ENCODE results near the gene ZC3H14. TPM values are rescaled to one million over a fixed set of nuclear protein-coding genes. Genes with fewer than 3 reads are reported as not detected.

Gene ZC3H14
- total and polyA plus RNA-seq, 4 donors, result 57.8 to 92.2 (median 74.9) TPM

DNA sequence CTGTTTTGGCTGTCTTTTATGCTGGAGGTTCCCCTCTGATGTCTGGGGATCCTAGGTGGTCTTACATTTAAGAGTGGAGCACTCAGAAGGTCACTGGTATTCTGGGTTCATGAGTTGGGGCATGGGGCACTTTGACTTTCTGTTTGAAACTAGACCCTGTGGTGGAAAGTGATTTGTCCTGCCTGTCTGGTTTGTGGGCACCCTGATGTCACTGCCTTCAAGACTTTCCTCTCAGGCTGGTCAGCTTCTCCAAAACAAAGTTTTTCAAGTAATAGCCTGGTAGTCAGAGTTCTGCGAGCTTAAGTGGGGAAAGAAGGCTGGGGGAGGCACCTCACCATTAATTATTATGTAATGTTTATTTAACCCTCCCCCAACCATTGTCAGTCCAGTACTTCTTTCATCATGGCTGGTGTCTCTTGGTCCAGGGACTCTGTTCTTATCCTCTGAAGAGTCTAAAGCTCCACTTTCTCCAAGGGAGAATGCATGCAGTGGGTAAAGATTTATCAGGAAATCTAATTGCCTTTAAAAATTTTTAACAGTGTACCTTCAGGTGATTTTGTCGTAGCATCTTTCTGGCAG lies 35.3 kb downstream of the ZC3H14 start:
- no peaks in the 10 kb centered on the region for H3K9me3 ChIP-seq (ENCODE audit: control insufficient read depth, insufficient read depth, low read length)
- WGBS (ENCODE audit: insufficient coverage), result no CpG with 5 or more reads among the region's 2 CpGs
- DNase-seq (ENCODE audit: low read depth in 4 of 6, low spot score in 6 of 6), result no peak
- H3K4me3 ChIP-seq (ENCODE audit: low read depth, low read length), result no peak overlapping the region
- H3K36me3 ChIP-seq (ENCODE audit: control insufficient read depth, insufficient read depth, low read length), result peaks cover 30% of the 10 kb centered on the region
- H3K4me1 ChIP-seq (ENCODE audit: control insufficient read depth, insufficient read depth, low read length), result no peaks in the 10 kb centered on the region
- H3K27ac ChIP-seq (ENCODE audit: low read depth, low read length), result no peak overlapping the region
- no peaks in the 10 kb centered on the region for H3K27me3 ChIP-seq (ENCODE audit: control insufficient read depth, insufficient read depth, low read length)

DNA sequence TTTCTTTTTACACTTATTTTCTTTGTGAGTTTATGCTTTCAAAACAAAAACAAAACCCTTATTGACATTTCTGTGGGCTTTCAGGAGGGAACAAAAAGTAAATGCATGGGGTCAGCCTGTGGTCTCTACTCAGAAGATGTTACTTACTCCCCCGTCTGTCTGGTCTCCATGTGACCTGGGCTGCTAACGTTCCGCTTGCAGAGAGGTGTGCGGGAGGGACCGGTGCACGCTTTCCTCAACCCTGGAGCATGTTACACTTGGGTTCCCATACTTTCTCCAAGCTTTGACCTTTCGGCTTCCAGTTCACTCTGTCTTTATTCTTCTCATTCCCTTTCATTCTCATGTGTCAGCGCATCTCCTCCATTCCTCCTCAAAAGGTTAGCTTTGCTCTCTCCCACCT lies 36.5 kb downstream of the ZC3H14 start:
- Histone ChIP-seq H3K27me3 (ENCODE audit: control insufficient read depth, insufficient read depth, low read length) (no peaks in the 10 kb centered on the region), H3K36me3 (ENCODE audit: control insufficient read depth, insufficient read depth, low read length) (peaks cover 31% of the 10 kb centered on the region), H3K9me3 (ENCODE audit: control insufficient read depth, insufficient read depth, low read length) (no peaks in the 10 kb centered on the region), H3K27ac (ENCODE audit: low read depth, low read length) (no peak overlapping the region), H3K4me3 (ENCODE audit: low read depth, low read length) (no peak overlapping the region), H3K4me1 (ENCODE audit: control insufficient read depth, insufficient read depth, low read length) (no peaks in the 10 kb centered on the region)
- WGBS (ENCODE audit: insufficient coverage), result 87% methylated on average over 8 of the region's 8 CpGs
- no peak for DNase-seq (ENCODE audit: low read depth in 4 of 6, low spot score in 6 of 6)

DNA sequence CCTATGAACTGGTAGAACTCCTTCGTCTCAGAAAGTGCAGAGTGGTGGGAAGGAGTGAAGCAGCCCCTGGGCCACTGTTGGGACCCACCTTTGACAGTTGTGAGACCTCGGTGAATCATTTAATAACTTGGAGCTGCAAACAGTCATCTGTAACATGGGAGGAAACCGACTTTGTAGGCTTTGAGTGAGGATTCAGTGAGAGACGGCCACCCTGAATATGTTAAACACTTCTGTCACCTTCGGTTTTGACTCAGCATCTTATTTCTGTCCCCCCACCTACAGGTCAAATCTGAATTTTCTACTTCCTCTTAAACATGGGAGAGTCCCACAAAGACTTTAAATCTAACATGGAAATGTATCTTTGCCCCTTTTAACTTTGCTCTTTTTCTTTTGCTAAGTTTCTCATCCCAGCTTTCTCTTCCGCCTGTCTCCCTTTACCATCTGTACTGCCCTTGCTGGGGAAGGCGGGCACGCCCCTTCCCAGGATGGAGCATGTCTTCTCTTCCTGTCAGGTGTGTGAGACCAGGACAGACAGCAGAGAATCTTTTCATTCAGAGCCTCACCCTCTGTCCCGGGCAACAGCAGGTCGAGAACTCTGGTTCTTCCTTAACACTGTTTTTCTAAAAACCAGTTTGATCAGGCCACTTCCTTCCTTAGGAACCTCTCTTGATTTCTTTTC lies 37.1 kb downstream of the ZC3H14 start:
- Histone ChIP-seq H3K4me3 (ENCODE audit: low read depth, low read length) (no peak overlapping the region), H3K27ac (ENCODE audit: low read depth, low read length) (no peak overlapping the region), H3K36me3 (ENCODE audit: control insufficient read depth, insufficient read depth, low read length) (peaks cover 34% of the 10 kb centered on the region), H3K27me3 (ENCODE audit: control insufficient read depth, insufficient read depth, low read length) (no peaks in the 10 kb centered on the region), H3K4me1 (ENCODE audit: control insufficient read depth, insufficient read depth, low read length) (no peaks in the 10 kb centered on the region), H3K9me3 (ENCODE audit: control insufficient read depth, insufficient read depth, low read length) (no peaks in the 10 kb centered on the region)
- WGBS (ENCODE audit: insufficient coverage), result 97% methylated on average over 8 of the region's 10 CpGs
- DNase-seq (ENCODE audit: low read depth in 4 of 6, low spot score in 6 of 6), result no peak

DNA sequence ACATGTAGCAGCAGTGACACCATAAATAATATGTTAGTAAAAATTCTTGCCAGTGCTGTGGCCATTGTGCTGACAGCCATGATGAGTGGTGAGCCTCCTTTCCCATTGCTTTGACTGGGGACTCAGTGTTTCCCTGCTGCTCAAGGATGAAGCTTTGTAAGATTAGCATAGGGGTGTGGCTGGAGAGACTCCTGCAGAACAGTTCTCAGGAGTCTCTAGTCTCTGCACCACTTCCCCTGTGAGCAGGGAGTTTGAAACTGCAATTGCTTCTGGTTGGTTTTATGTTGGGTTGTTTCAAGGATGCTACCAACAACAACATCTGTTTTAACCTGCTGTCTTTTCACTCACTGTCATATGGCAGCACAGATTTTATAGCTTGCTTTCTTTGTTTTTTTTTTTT lies 41.4 kb downstream of the ZC3H14 start:
- Histone ChIP-seq H3K27ac (ENCODE audit: low read depth, low read length) (no peak overlapping the region), H3K9me3 (ENCODE audit: control insufficient read depth, insufficient read depth, low read length) (no peaks in the 10 kb centered on the region), H3K4me3 (ENCODE audit: low read depth, low read length) (no peak overlapping the region), H3K36me3 (ENCODE audit: control insufficient read depth, insufficient read depth, low read length) (peaks cover 51% of the 10 kb centered on the region), H3K27me3 (ENCODE audit: control insufficient read depth, insufficient read depth, low read length) (no peaks in the 10 kb centered on the region), H3K4me1 (ENCODE audit: control insufficient read depth, insufficient read depth, low read length) (no peaks in the 10 kb centered on the region)
- DNase-seq (ENCODE audit: low read depth in 4 of 6, low spot score in 6 of 6), result peak in 1 of 6 donors; percentile 8

DNA sequence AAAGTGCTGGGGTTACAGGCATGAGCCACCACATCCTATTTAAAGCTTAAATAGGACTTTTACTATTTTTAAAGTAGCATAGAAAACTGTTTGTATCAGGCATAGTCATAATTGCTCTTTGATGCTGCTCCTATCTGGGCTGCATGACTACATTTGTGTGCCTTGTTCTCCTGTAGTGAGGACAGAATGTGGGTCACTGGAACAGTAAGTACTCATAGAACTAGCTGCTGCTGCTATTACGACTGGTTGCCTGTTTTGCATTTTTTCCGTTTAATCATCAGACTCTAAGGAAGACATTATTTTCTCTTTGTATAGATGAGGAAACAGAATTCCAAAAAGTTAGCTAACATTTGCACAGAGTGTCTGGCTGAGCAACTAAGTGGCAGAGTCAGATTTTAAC lies 42.8 kb downstream of the ZC3H14 start:
- H3K27me3 ChIP-seq (ENCODE audit: control insufficient read depth, insufficient read depth, low read length), result no peaks in the 10 kb centered on the region
- H3K4me1 ChIP-seq (ENCODE audit: control insufficient read depth, insufficient read depth, low read length), result no peaks in the 10 kb centered on the region
- no peak overlapping the region for H3K4me3 ChIP-seq (ENCODE audit: low read depth, low read length)
- no peaks in the 10 kb centered on the region for H3K9me3 ChIP-seq (ENCODE audit: control insufficient read depth, insufficient read depth, low read length)
- peaks cover 49% of the 10 kb centered on the region for H3K36me3 ChIP-seq (ENCODE audit: control insufficient read depth, insufficient read depth, low read length)
- no CpG with 5 or more reads among the region's 2 CpGs for WGBS (ENCODE audit: insufficient coverage)
- H3K27ac ChIP-seq (ENCODE audit: low read depth, low read length), result no peak overlapping the region
- DNase-seq (ENCODE audit: low read depth in 4 of 6, low spot score in 6 of 6), result no peak

DNA sequence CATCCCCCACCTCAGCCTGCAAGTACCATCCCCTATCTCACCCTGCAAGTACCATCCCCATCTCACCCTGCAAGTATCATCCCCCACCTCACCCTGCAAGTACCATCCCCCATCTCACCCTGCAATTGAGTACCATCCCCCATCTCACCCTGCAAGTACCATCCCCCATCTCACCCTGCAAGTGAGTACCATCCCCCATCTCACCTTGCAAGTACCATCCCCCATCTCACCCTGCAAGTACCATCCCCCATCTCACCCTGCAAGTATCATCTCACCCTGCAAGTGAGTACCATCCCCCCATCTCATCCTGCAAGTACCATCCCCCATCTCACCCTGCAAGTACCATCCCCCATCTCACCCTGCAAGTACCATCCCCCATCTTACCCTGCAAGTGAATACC lies 45.0 kb downstream of the ZC3H14 start:
- H3K9me3 ChIP-seq (ENCODE audit: control insufficient read depth, insufficient read depth, low read length), result no peaks in the 10 kb centered on the region
- no peak overlapping the region for H3K4me3 ChIP-seq (ENCODE audit: low read depth, low read length)
- peaks cover 46% of the 10 kb centered on the region for H3K36me3 ChIP-seq (ENCODE audit: control insufficient read depth, insufficient read depth, low read length)
- H3K27me3 ChIP-seq (ENCODE audit: control insufficient read depth, insufficient read depth, low read length), result no peaks in the 10 kb centered on the region
- H3K27ac ChIP-seq (ENCODE audit: low read depth, low read length), result no peak overlapping the region
- H3K4me1 ChIP-seq (ENCODE audit: control insufficient read depth, insufficient read depth, low read length), result no peaks in the 10 kb centered on the region
- no peak for DNase-seq (ENCODE audit: low read depth in 4 of 6, low spot score in 6 of 6)

DNA sequence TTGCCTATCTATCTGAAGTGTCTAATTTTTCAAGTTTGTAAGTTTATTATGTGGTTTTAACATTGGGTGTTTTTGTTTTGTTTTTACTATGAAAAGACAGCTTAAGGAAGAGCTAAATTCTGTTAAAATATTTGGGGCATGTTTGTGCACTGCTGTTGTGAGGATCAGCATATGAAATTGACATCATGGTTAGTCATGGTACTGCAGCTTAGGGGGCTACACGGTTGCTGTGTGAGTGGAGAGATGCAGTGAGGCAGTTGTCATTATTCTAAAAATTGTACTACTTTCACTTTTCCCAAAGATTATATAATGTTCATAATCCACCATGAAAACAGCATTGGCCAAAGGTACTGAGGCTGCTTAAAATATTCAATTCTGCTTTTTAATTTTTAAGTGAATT lies 49.0 kb downstream of the ZC3H14 start:
- no peaks in the 10 kb centered on the region for H3K4me1 ChIP-seq (ENCODE audit: control insufficient read depth, insufficient read depth, low read length)
- WGBS (ENCODE audit: insufficient coverage), result no CpG with 5 or more reads among the region's 1 CpG
- no peak for DNase-seq (ENCODE audit: low read depth in 4 of 6, low spot score in 6 of 6)
- no peak overlapping the region for H3K27ac ChIP-seq (ENCODE audit: low read depth, low read length)
- H3K9me3 ChIP-seq (ENCODE audit: control insufficient read depth, insufficient read depth, low read length), result no peaks in the 10 kb centered on the region
- no peaks in the 10 kb centered on the region for H3K27me3 ChIP-seq (ENCODE audit: control insufficient read depth, insufficient read depth, low read length)
- H3K36me3 ChIP-seq (ENCODE audit: control insufficient read depth, insufficient read depth, low read length), result peaks cover 28% of the 10 kb centered on the region
- H3K4me3 ChIP-seq (ENCODE audit: low read depth, low read length), result no peak overlapping the region

DNA sequence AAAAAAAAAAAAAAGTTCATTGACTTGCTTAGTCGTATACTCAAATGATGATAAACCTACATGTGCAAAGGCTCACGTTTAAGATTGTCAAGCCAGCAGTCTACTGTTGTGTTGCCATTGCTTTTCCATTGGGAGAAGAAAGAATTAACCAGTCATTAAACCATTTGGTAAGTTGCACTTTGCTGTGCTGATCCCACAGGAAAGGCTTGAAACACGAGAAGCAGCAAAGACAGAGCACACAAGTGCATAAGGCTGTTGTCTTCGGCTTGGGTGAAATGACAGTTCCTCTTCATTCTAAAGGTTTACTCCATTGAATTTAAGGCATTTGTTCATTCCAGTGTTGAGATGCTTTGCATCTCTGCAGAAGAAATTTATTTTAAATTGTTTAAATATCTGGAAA lies 50.1 kb downstream of the ZC3H14 start:
- no peaks in the 10 kb centered on the region for H3K9me3 ChIP-seq (ENCODE audit: control insufficient read depth, insufficient read depth, low read length)
- no peak overlapping the region for H3K27ac ChIP-seq (ENCODE audit: low read depth, low read length)
- no peaks in the 10 kb centered on the region for H3K27me3 ChIP-seq (ENCODE audit: control insufficient read depth, insufficient read depth, low read length)
- 71% methylated on average over 1 of the region's 4 CpGs for WGBS (ENCODE audit: insufficient coverage)
- no peak overlapping the region for H3K4me3 ChIP-seq (ENCODE audit: low read depth, low read length)
- no peak for DNase-seq (ENCODE audit: low read depth in 4 of 6, low spot score in 6 of 6)
- H3K36me3 ChIP-seq (ENCODE audit: control insufficient read depth, insufficient read depth, low read length), result peaks cover 17% of the 10 kb centered on the region
- H3K4me1 ChIP-seq (ENCODE audit: control insufficient read depth, insufficient read depth, low read length), result no peaks in the 10 kb centered on the region

DNA sequence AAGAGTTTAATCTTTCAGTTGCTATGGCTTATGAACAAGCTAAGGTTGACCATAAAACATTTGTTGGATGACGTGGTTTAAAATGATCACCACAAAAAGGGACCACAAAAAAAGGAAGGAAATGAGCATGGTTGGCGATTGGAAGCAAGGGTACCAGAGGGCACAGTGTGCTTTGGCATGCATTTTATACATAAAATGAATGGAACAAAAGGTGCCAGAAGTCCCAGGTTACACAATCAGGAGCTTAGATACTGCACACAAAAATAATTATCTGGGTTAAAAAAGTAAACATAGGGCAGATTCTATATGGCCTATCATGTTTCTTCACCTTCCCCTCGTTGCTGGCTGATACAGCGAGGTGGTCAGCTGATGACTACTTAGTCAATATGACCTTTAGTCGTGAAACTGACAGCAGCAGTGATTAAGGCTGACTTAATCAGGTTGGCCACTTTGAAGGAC lies 50.7 kb downstream of the ZC3H14 start:
- Histone ChIP-seq H3K4me1 (ENCODE audit: control insufficient read depth, insufficient read depth, low read length) (no peaks in the 10 kb centered on the region), H3K27ac (ENCODE audit: low read depth, low read length) (no peak overlapping the region)
- 83% methylated on average over 2 of the region's 5 CpGs for WGBS (ENCODE audit: insufficient coverage)

DNA sequence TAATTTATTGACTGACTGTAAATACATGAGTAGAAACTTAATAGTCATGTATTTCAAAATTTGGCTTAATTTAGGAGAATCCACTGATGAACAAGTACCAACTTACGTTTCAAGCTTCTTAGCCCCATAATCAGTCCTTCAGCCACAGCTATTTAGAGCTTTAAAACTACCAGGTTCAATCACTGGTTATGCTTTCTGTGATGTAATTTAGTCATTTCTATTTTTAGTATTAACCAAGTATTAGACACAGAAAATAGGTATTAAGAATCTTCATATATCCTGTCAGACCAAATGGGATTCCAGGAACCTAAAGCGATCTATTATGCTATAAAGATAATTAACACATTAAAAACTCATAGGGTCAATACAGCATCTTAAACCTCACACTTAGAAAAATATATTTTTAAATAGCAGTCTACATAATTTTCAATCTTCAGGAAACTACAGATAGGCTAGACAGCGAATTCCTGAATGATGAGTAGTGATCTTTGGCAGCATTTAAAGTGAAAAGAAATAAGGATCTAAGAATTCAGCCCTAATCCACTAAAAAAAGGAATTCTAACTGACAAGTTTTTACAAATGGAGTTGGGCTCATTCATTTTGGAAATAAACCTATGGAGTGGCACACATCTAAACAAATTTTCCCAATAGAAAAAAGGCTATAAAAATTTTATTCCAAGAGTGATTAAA lies 51.5 kb downstream of the ZC3H14 start:
- Histone ChIP-seq H3K27ac (ENCODE audit: low read depth, low read length) (no peak overlapping the region), H3K9me3 (ENCODE audit: control insufficient read depth, insufficient read depth, low read length) (no peaks in the 10 kb centered on the region), H3K4me1 (ENCODE audit: control insufficient read depth, insufficient read depth, low read length) (no peaks in the 10 kb centered on the region), H3K27me3 (ENCODE audit: control insufficient read depth, insufficient read depth, low read length) (no peaks in the 10 kb centered on the region), H3K36me3 (ENCODE audit: control insufficient read depth, insufficient read depth, low read length) (peaks cover 14% of the 10 kb centered on the region), H3K4me3 (ENCODE audit: low read depth, low read length) (no peak overlapping the region)
- DNase-seq (ENCODE audit: low read depth in 4 of 6, low spot score in 6 of 6), result no peak
- no CpG with 5 or more reads among the region's 3 CpGs for WGBS (ENCODE audit: insufficient coverage)

More for the DNA sequence above, 50.7 kb downstream of the ZC3H14 start:
- no peak for DNase-seq (ENCODE audit: low read depth in 4 of 6, low spot score in 6 of 6)
- Histone ChIP-seq H3K36me3 (ENCODE audit: control insufficient read depth, insufficient read depth, low read length) (peaks cover 14% of the 10 kb centered on the region), H3K4me3 (ENCODE audit: low read depth, low read length) (no peak overlapping the region), H3K9me3 (ENCODE audit: control insufficient read depth, insufficient read depth, low read length) (no peaks in the 10 kb centered on the region), H3K27me3 (ENCODE audit: control insufficient read depth, insufficient read depth, low read length) (no peaks in the 10 kb centered on the region)

Data from spinal cord (tissue), 10 donors.